ENCODE measurements around the gene FRAT2.
"Not testable (repeated sequence)": the region's sequence is repeated elsewhere in the genome, so short reads cannot be mapped to it uniquely, and the experiment has no call there.

The FRAT2 gene

DNA sequence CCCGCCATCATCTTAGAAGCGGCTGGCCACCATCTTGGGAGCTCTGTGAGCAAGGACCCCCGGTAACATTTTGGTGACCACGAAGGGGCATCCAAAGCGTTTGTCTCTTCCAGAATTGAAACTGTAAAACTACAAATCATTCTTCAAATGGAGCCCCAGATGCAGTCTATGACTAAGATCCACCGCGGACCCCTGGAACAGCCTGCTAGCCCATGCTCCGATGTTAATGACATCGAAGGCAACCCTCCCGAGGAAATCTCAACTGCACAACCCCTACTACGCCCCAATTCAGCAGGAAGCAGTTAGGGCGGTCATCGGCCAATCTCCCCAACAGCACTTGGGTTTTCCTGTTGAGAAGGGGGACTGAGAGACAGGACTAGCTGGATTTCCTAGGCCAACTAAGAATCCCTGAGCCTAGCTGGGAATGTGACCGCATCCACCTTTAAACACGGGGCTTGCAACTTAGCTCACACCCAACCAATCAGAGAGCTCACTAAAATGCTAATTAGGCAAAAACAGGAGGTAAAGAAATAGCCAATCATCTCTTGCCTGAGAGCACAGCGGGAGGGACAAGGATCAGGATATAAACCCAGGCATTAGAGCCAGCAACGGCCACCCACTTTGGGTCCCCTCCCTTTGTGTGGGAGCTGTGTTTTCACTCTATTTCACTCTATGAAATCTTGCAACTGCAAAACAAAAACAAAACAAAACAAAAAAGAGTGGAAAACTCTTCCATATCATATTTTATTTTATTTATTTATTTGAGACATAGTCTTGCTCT lies 43.8 kb downstream of the FRAT2 start:
- peak; percentile 40 for DNase-seq

DNA sequence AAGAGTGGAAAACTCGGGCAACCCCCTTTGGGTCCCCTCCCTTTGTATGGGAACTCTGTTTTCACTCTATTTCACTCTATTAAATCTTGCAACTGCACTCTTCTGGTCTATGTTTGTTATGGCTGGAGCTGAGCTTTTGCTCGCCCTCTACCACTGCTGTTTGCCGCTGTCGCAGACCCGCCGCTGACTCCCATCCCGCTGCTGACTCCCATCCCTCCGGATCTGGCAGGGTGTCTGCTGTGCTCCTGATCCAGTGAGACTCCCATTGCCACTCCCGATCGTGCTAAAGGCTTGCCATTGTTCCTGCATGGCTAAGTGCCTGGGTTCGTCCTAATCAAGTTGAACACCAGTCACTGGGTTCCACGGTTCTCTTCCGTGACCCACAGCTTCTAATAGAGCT lies 44.5 kb downstream of the FRAT2 start:
- not testable (repeated sequence) for DNase-seq
